D341Med (cell line): ENCODE data around the gene SLC4A4.
A peak's percentile ranks its signal among the peaks of the same experiment; 100 is the strongest.

Experiments used
- DNase-seq: peaks from one replicate; pipeline ENCODE4 v3.0.0; 2012; ENCODE audit warnings: low spot score

The SLC4A4 gene

DNA sequence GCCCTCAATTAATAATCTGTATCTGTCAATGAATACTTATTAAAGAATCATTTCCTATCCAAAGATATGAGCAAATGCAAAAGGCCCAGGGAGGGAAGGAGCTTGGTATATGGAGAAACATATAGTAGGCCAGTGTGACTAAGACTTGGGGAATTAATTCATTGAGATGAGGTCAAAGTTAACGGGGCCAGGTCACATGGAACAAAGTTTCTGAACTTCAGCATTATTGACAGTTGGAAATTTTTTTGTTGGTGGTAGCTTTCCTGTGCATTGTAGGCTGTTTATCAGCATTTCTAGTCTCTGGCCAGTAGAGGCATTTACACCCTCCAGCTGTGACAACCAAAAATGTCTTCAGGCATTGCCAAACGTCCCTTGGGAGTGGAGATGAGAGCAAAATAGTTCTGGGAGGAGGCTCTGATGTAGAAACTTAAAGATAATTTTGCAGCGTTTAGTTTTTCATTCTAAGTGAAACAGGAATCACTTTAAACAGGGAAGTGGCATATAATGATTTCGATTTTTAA is 202.0 kb downstream of the SLC4A4 start:
- no peak for DNase-seq

DNA sequence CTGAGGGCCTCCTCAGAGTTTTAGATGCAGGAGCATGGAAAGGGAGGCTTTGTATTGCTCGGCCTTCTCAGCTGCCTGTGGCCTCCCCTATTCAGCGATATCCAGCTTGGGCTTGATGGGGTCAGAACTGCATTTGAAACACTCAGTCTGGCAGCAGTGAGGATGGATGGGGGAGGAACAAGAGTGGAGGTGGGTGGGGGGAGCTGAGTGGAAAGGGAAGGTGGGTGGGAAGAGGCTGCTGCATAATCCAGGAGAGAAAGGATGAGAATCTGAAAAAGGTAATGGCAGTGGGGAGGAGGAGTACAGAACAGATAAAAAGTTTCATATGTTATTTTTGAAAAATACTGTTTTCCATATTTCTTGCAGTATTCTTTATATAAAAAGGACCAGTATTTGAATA is 202.7 kb downstream of the SLC4A4 start:
- DNase-seq: no peak

DNA sequence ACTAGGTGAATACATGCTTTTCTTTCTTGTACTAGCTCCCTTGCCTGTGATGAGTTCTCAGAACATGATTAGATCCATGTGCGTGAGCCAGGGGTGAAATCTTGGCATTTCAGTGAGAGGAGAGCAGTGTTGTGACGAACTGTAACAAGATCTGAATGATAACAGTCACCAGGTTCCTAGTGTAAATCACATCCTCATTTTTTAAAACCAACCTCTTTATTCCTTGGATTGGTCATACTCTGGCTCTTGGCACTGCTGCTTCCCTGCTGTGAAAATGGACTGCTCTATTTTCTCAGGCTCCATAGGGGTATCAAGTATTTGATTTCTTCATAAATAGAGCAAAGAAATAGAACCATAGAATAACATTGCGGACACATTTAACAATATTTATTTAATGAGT is 206.3 kb downstream of the SLC4A4 start:
- DNase-seq: no peak

DNA sequence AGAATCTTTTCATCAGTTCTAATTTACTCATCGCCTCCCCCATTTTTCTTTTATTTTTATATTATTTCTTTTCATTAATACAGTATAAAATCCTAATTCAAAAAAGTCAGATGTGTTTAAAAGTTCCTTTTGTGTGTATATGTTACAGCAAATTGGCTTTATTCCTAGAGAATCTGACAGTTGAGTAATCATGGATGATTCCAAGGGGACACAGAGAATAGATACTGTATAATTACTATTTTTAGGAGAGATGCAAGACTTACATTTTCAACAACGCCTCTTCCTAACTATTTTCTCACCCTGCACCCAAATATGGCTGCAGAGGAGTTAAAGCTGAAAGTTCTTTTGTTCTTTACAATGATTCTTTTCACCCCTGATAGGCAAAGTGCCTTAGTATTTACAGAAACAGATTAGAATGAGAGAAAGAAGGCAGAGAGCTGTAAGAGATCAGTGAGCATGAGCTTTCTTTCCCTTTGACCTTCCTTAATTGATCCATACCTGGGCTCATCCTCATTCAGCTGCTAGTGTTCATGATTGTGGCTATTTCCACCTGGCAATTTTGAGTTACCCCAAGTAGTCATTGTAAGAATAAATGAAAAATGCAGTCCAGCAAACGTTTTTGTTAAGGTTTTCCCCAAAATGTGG is 210.8 kb downstream of the SLC4A4 start:
- no peak for DNase-seq

DNA sequence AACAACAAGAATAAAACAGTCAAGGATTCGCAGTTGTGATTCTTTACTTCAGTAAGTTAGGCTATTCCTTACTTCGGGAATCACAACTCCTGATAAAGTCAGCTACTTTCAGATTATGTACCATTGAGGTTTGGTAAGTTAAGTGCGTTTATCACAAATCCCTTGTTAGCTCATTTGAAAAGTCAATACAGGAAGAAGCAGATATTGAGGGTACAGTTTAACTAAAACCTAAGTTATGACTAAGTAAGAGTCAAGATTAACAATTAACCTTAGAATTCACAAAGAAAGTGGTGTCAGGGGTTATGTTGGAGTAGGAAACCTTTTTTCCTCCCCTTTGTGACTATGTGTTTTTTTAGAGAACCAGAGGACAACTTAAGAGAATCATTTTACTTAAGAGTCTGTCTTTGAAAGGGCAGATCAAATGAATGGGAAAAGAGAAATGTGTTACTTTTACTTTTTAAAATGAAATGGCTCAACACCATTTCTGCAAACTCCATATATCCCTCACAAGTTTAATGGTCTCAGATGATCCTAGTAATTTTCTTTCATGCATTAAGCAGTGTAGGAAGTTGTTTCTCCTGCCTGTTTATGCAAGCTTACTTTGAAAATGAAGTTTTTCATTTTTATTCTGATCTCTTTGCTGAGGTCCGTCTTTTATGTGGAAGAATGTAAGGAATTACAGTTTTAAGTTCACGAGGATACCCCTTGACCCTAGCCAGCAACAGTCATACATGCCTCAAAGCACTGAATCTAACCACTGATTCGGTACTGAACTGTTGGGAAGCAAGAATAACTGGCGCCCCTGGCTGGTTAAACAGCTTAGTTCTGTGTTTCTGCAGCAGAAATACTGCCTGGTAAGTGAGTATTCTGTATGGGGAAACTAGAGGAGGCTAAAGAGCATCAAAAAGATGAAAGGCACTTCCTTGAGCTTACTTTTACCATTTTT is 211.7 kb downstream of the SLC4A4 start:
- DNase-seq: no peak

DNA sequence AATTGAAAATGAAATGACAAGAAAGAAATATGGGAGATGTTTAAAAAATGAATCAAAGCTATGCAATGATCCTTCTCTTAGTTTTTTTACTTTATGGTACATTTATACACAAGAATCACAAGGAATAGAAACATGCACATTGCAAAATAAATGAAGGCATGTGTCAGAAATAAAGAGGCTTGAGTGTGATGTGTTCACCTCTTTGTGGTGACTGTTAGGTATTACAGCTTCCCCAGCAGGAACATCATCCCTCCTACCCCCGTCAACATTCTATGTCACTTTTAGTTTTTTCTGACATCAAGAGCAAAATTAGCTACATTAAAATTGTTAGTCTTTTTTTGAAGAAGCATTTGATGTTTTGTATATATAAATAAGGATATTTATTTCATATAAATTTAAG is 214.8 kb downstream of the SLC4A4 start:
- peak; percentile 35 for DNase-seq

DNA sequence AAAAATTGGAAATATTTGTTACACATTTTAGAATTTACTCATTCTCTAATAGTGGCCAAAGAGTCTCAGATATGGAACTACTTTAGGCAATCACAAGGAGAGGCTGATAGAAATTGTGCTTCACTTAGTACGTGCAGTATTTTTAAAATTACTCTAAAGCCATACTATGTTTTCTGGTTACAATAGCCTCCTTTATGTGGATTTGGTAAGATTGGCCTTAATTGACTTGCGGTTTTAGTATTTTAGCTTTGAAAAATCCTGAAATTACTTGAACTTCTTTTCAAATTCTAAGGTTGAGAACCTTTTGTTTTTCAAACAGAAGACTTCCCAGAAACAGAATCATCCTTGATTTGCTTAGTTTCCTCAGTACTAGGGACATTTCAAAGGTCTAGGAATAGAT is 215.2 kb downstream of the SLC4A4 start:
- DNase-seq: no peak

DNA sequence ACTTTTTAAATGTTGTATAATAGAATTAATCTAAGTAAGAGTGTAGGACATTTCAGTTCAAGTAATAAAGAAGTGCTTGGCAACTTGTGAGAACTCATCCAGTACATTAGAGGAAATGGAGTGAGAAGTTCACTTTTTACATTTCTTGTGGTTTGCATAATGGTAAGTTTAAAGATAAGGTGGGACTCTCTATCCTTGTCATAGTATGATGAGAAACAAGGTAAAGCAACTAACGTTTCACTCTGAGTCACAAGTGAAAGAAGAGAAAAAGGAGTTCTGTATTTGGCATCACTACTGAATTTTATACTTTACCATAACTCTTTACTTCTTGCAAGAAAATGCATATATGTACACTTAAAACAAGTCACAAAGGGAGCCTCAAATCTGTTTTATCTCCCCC is 219.4 kb downstream of the SLC4A4 start:
- DNase-seq: no peak

DNA sequence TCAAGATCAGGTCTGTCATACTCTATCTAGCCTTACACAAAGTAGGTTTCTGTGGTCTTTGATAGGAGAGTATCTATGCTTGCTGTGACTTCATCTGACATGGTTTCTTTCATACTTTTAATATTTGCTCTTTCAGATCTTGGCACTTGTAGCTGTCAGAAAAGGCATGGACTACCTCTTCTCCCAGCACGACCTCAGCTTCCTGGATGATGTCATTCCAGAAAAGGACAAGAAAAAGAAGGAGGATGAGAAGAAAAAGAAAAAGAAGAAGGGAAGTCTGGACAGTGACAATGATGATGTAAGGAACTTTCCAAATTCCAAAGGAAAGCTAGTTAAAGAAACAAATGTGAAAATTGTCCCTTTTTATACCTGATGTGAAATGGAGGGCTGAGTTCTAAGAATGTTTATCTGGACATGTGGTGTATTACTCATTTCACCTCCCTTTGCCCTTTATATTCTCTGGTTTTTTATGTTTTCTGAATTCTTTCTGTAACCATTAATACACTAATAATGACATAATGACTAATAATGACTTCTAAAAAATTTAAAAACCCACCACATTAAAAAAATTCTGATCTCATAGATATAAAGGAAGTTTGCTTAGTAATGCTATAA is 221.2 kb downstream of the SLC4A4 start:
- no peak for DNase-seq

DNA sequence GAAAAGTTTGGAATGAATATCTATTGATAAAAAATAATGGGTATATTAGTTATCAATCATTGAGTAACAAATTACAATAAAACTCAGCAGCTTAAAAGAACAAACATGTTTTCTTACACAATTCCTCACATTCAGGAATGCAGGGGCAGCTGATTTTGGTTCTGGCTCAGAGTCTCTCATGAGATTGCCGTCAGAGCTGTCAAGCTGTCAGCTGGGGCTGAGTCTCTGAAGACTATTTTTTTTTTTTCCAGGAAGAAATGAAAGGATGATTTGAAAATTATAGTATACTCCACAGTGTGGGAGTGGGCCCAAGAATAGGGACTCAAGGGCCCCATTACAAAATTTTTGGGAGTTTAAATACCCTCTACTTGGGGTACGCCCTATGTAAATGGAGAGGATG is 226.0 kb downstream of the SLC4A4 start:
- DNase-seq: no peak

DNA sequence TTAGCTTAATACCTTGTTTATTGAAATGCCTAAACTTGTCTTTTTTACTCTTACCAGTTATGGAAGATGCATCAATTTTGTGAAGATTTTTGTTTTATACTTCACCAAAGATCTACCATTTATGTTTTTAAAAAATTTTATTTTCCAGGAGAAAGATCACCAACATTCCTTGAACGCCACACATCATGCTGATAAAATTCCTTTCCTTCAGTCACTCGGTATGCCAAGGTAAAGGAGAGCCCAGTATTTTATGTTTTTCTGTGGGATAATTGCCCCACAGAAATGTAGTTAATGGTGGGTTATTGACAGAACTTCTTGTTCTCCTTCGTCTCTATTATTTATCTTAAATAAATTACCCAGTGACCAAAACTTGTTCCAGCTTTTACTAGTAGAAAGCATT is 228.0 kb downstream of the SLC4A4 start:
- no peak for DNase-seq

DNA sequence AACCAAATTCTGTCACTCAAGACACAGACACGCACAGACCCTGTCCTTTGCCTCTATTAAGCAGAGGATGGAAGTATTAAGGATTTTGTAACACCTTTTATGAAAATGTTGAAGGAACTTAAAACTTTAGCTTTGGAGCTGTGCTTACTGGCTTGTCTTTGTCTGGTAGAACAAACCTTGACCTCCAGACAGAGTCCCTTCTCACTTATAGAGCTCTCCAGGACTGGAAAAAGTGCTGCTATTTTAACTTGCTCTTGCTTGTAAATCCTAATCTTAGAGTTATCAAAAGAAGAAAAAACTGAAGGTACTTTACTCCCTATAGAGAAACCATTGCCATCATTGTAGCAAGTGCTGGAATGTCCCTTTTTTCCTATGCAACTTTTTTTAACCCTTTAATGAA is 229.3 kb downstream of the SLC4A4 start:
- no peak for DNase-seq

DNA sequence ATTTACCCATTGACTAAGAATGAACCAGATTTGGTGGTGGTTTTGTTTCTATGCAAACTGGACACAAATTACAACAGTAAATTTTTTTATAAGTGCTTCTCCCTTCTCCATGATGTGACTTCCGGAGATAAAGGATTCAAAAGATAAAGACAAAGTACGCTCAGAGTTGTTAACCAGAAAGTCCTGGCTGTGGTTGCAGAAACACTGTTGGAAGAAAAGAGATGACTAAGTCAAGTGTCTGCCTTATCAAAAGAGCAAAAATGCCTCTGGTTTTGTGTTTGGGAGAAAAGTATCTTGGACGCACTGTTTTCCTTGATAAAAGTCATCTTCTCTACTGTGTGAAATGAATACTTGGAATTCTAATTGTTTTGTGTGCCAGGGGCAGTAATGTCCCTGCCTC is 231.7 kb downstream of the SLC4A4 start:
- no peak for DNase-seq

DNA sequence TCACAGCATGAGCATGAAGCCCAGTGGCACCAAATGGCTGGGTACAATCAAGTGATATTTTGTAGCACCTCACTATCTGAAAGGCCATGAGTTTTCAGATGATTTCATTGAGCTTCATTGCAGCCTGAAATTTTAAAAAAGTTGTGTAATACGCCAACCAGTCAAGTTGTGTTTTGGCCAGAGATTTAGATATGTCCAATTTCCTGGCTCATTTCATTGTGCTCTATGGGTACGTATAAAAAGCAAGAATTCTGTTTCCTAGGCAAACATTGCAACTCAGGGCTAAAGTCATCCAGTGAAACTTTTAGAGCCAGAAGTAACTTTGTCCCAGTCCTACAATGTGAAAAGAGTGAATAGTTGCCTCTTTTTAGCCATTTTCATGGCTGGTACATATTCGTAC is 232.5 kb downstream of the SLC4A4 start:
- DNase-seq: no peak

DNA sequence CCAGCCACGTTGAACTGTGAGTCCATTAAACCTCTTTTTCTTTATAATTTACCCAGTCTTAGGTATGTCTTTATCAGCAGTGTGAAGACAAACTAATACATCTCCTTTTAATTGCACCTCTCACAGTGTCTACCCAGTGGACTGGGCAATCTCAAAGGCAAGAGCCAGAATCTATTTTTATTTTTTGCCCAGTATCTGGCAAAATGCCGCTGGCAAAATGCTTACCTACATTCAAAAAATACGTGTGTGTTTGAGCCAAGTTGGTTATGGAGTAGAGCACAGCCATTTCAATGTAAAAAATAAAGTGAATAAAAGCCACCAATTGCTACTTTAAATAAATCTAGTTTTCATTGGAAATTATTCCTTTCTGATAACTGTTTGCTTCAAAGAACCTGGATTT is 245.2 kb downstream of the SLC4A4 start:
- DNase-seq: no peak

DNA sequence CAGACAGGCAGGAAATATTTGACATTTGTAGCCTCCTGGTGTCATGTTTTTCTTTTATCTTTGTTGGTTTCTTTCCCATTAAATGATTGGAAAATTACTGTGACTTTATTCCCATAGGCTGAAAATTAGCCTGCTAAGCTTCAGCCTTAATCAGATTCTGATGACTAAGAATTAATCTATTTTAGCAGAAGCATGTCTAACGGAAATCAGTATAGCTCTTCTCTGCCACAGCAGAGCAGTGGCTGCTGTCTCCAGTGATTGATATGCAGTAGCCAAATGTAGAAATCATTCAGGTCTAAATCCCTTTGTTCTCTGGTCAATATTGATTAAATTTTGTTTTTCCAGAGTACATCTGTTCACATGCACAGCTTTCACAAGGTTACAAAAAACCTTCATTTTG is 245.8 kb downstream of the SLC4A4 start:
- DNase-seq: no peak

DNA sequence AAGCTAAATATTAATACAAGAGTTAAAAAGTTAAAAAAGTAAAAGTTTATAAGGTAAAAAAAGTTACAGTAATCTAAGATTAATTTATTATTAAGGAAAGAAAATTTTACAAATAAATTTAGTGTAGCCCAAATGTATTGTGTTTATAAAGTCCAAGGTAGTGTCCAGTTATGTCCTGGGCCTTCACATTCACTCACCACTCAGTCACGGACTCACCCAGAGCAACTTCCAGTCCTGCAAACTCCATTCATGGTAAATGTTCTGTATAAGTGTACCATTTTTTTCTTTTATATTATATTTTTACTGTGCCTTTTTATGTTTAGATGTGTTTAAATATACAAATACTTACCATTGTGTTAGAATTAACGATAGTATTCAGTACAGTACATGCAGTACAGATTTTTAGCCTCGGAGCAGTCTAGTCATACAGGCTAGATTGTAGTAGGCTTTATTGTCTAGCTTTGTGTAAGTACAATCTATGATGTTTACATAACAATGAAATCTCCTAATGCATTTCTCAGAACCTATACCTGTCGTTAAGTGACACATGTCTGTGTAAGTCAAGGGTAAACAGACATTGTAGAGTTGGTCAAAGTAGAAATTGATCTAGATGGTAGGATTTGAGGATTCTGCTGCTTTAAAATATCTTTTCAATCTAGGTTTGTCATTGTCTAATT is 247.4 kb downstream of the SLC4A4 start:
- DNase-seq: no peak

DNA sequence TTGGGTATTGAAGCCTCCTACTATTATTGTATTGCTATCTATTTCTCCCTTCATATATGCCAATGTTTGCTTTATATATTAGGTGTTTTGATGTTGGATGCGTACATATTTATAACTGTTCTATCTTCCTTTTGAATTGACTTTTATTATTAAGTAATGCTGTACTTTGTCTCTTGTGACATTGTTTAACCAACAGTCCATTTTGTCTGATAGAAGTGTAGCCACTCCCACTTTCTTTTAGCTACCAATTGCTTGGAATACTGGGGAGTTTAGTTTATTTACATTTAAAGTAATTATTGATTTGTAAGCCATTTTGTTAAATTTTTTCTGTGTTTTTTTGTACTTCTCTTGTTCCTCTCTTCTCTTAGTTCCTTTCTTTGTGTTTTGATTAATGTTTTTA is 249.2 kb downstream of the SLC4A4 start:
- no peak for DNase-seq

DNA sequence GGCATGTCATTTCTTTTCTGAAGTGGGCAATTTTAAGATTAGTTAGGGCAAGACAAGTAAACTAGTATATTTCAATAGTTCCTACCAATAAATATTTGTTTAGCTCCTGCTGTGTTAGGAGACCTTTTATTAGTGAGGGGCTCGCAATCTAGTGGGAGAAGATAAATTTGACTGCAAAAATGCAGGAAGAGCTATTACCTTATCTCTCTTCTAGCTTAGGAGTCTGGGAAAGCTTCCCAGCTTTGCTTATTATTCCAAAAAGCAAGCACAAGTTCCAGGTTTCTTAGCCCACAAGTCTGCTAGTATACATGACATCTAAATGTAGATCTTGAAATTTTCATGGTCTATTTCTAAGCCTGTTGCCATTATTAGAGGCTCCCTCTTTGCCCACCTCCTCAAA is 254.0 kb downstream of the SLC4A4 start:
- DNase-seq: no peak

DNA sequence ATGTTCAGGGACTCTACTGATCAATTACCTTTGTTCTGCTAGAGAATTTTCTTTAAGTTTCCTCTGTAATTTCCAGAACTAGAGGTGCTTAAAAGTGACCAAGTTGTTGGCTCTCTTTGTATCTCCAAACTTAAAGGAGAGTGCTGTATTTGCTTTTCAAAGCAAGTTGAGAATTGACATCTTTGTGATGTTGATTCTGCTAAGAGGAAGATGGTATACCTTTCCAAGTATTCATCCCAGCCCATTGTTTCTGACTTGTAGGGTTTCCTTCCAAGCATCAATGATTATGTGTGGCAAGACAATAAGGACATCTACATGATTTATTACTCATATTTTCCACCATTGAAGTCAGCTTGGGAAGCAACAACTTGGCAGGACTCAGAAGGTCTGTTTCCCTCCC is 254.5 kb downstream of the SLC4A4 start:
- DNase-seq: no peak

DNA sequence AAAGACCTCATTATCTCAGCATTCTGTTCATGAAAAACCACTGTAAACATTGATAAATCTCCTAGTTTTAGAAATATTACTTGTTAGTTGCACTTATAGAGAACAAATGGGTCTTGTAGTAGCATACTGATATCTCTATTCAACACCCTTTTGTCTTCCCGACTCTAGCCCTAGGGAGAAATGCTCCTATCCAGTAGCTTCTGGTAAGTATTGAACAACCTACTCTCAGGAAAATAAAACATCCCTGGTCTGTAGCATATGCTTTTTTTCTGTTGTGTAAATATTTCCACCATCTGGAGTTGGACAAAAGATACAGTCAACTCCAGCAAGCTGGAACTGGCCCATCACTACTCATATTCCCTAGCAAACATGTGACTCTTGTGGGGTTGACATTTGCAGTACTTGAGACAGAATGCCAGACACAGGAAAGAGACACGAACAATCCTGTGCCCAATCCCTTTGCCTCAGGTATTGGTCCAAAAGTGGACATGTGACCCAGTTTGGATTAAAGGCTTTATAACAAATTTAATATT is 256.8 kb downstream of the SLC4A4 start:
- DNase-seq: no peak

DNA sequence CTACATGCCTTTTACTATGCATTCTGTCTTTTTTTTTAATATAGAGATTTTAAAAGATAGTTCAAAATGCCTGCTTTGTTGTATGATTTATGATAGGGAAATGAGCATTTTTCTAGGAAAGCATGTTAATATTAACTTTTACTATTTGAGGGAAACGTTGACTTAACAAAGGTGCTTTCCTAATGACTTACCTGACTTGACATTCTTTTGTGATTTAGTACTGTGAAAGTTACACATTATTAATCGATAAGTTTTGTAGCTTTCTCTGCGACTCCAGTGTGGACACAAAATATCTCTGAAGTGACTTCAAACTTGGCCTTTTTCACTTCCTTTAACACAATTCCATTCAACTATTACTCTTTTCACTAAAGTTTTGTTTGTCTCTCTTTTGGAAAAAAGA is 260.8 kb downstream of the SLC4A4 start:
- no peak for DNase-seq
